Keratinocyte (primary cell): ENCODE measurements around the gene TIMM23. TPM values are rescaled to one million over a fixed set of nuclear protein-coding genes. Genes with fewer than 3 reads are reported as not detected.
"Not testable (repeated sequence)": the region's sequence is repeated elsewhere in the genome, so short reads cannot be mapped to it uniquely, and the experiment has no call there.

ENCODE experiments used
- DNase-seq: peaks from one replicate; pipeline ENCODE4 v3.0.0-alpha.2; 2011; ENCODE audit warnings: low read depth, missing footprints, low spot score
- FAIRE-seq: peaks from 2 replicates; lab custom pipeline; 2011; peaks lifted over from hg19 to GRCh38; lab: Jason Lieb, UNC
- H2AFZ ChIP-seq: 2 replicates; pipeline ENCODE4 v1.6.0; 2012; ENCODE audit warnings: low read length, control low read depth, inconsistent platforms; ENCODE audit not compliant: control insufficient read depth
- H3K27ac ChIP-seq: 2 replicates; pipeline ENCODE4 v1.5.1; 2011; ENCODE audit warnings: low read length; ENCODE audit not compliant: control insufficient read depth, insufficient read depth
- H3K27me3 ChIP-seq: 3 replicates; pipeline ENCODE4 v1.6.0; 2011; ENCODE audit warnings: low read length; ENCODE audit not compliant: control insufficient read depth, insufficient read depth; ENCODE audit errors: extremely low read depth
- H3K36me3 ChIP-seq, 2 experiments: 2 replicates in 1 of 2; 3 replicates in 1 of 2; pipeline ENCODE4 v1.5.1; 2011; ENCODE audit warnings: low read length in 2 of 2, mild to moderate bottlenecking in 1 of 2; ENCODE audit not compliant: control insufficient read depth in 2 of 2, insufficient read depth in 2 of 2; ENCODE audit errors: extremely low read depth in 1 of 2
- H3K4me1 ChIP-seq: 3 replicates; pipeline ENCODE4 v1.5.1; 2011; ENCODE audit warnings: low read length; ENCODE audit not compliant: control insufficient read depth, insufficient read depth; ENCODE audit errors: extremely low read depth
- H3K4me2 ChIP-seq: 3 replicates; pipeline ENCODE4 v1.6.0; 2011; ENCODE audit warnings: low read depth, low read length; ENCODE audit not compliant: control insufficient read depth, insufficient read depth; ENCODE audit errors: extremely low read depth
- H3K4me3 ChIP-seq, 3 experiments: fragments of 200-600 bp in 1 of 3; sonication (generic) in 1 of 3; 2 replicates in 2 of 3; 3 replicates in 1 of 3; pipeline ENCODE4 v1.5.1; 2011 to 2016; ENCODE audit warnings: low read length in 3 of 3, mild to moderate bottlenecking in 3 of 3, control low read depth in 2 of 3, inconsistent platforms in 1 of 3, low read depth in 1 of 3, mixed read lengths in 1 of 3, mixed run types in 1 of 3, moderate library complexity in 1 of 3; ENCODE audit not compliant: control insufficient read depth in 2 of 3, insufficient read depth in 2 of 3; ENCODE audit errors: extremely low read depth in 1 of 3
- H3K79me2 ChIP-seq: 2 replicates; pipeline ENCODE4 v1.6.0; 2012; ENCODE audit warnings: low read length; ENCODE audit not compliant: control insufficient read depth, insufficient read depth
- H3K9ac ChIP-seq: 3 replicates; pipeline ENCODE4 v1.6.0; 2011; ENCODE audit warnings: low read length; ENCODE audit not compliant: control insufficient read depth, insufficient read depth; ENCODE audit errors: extremely low read depth
- H3K9me1 ChIP-seq: 3 replicates; pipeline ENCODE4 v1.6.0; 2011; ENCODE audit warnings: low read length; ENCODE audit not compliant: control insufficient read depth, insufficient read depth; ENCODE audit errors: extremely low read depth
- H3K9me3 ChIP-seq: 2 replicates; pipeline ENCODE4 v1.5.1; 2012; ENCODE audit warnings: low read depth, low read length; ENCODE audit not compliant: control insufficient read depth
- H4K20me1 ChIP-seq: 3 replicates; pipeline ENCODE4 v1.6.0; 2011; ENCODE audit warnings: low read length; ENCODE audit not compliant: control insufficient read depth, insufficient read depth; ENCODE audit errors: extremely low read depth
- EZH2 ChIP-seq: IDR thresholded peaks from one replicate; pipeline ENCODE4 v1.6.1; 2012; ENCODE audit warnings: inconsistent platforms, mild to moderate bottlenecking, low read length, moderate library complexity
- dilution Hi-C: fragments of 300-500 bp; cut with MboI; formaldehyde crosslinking; loops from one replicate; pipeline ENCODE4 v1.7.0; 2020; ENCODE audit warnings: low sequenced_read_pairs; ENCODE audit not compliant: extremely low pct_ligation_motif_present
- polyA plus RNA-seq, 5 experiments: library from polyadenylated mRNA; depleted of rRNA in 3 of 5; stranded (reverse) in 3 of 5; stranded (forward) in 1 of 5; unstranded in 1 of 5; fragments of >200 nt; gene quantifications; 1 replicate in 1 of 5; 2 replicates in 3 of 5; 3 replicates in 1 of 5; pipeline versions ENCODE4 v1.2.1 to v1.2.3, GENCODE V29; 2011 to 2012; ENCODE audit warnings: missing spikeins in 2 of 5, low read depth in 1 of 5, low replicate concordance in 1 of 5
- TF ChIP-seq, protein P1 (sequence below), 3 experiments: IDR thresholded peaks in 1 of 3; conservative IDR thresholded peaks in 1 of 3; optimal IDR thresholded peaks in 1 of 3; 2 replicates in 2 of 3; 3 replicates in 1 of 3; pipeline versions ENCODE3 to v1.5.1; 2011; ENCODE audit warnings: low read length in 3 of 3, mild to moderate bottlenecking in 3 of 3, moderate library complexity in 2 of 3, control low read depth in 1 of 3, inconsistent platforms in 1 of 3; ENCODE audit not compliant: insufficient read depth in 2 of 3; ENCODE audit errors: extremely low read depth in 1 of 3

The TIMM23 gene
- polyA plus RNA-seq, 1 donor (not counting 4 experiments of a cell fraction or from before 2014, with no cell fraction given), result 172 TPM

DNA sequence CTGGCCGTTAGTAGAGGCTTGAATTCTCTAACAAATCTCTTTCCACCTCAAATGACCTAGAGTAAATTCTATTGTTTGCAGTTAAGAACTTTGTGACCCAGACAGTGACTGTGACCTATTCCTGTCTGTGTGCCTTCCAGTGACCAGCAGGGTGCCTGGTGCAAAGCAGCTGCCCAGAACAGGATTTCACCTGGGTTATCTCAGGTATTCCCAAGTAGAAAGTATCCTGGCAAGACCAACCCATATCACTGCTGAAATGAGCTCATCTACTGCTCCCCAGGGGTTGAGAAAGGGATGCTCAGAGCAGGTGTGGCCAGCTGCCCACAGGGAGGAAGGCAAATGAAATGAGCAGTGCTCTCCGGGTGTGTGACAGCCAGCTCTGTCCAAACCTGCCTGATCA is 75.9 kb downstream of the TIMM23 start:
- FAIRE-seq (no peak), DNase-seq (no peak)
- no peaks in the 10 kb centered on the region for H3K9me1 ChIP-seq

DNA sequence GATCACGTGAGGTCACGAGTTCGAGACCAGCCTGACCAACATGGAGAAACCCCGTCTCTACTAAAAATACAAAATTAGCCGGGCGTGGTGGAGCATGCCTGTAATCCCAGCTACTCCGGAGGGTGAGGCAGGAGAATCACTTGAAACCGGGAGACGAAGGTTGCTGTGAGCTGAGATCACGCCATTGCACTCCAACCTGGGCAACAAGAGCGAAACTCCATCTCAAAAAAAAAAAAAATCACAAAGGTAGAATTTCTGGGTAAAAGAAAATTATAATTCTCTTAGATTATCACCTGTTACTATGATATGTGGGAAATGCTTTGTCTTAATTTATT is 77.2 kb downstream of the TIMM23 start:
- H3K36me3 ChIP-seq, H2AFZ ChIP-seq, FAIRE-seq, H3K79me2 ChIP-seq, H3K27me3 ChIP-seq, H3K27ac ChIP-seq, H3K9me1 ChIP-seq, H3K9me3 ChIP-seq, H3K4me1 ChIP-seq, H4K20me1 ChIP-seq, DNase-seq, H3K4me3 ChIP-seq, H3K9ac ChIP-seq, H3K4me2 ChIP-seq, dilution Hi-C loops: not testable (repeated sequence)

More for the DNA sequence above, 75.9 kb downstream of the TIMM23 start:
- no peak overlapping the region for H3K9ac ChIP-seq
- TF ChIP-seq EZH2, result no peak
- TF ChIP-seq, protein P1, sequence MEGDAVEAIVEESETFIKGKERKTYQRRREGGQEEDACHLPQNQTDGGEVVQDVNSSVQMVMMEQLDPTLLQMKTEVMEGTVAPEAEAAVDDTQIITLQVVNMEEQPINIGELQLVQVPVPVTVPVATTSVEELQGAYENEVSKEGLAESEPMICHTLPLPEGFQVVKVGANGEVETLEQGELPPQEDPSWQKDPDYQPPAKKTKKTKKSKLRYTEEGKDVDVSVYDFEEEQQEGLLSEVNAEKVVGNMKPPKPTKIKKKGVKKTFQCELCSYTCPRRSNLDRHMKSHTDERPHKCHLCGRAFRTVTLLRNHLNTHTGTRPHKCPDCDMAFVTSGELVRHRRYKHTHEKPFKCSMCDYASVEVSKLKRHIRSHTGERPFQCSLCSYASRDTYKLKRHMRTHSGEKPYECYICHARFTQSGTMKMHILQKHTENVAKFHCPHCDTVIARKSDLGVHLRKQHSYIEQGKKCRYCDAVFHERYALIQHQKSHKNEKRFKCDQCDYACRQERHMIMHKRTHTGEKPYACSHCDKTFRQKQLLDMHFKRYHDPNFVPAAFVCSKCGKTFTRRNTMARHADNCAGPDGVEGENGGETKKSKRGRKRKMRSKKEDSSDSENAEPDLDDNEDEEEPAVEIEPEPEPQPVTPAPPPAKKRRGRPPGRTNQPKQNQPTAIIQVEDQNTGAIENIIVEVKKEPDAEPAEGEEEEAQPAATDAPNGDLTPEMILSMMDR (optimal IDR thresholded peaks at IDR 0.05 in 1 of 3, IDR thresholded peaks at IDR 0.05 in 1 of 3, conservative IDR thresholded peaks at IDR 0.05 in 1 of 3; ENCODE audit: extremely low read depth in 1 of 3, insufficient read depth in 2 of 3, low read length in 3 of 3), result no peak
- H3K4me1 ChIP-seq, result no peaks in the 10 kb centered on the region
- dilution Hi-C loops, result no loop called here
- no peaks in the 10 kb centered on the region for H3K27me3 ChIP-seq
- H3K36me3 ChIP-seq, result no peaks in the 10 kb centered on the region
- no peak overlapping the region for H3K4me2 ChIP-seq
- H3K79me2 ChIP-seq, result no peaks in the 10 kb centered on the region
- no peaks in the 10 kb centered on the region for H3K9me3 ChIP-seq
- H3K27ac ChIP-seq, result no peak overlapping the region
- no peak overlapping the region for H3K4me3 ChIP-seq
- no peaks in the 10 kb centered on the region for H4K20me1 ChIP-seq
- H2AFZ ChIP-seq, result no peak overlapping the region

DNA sequence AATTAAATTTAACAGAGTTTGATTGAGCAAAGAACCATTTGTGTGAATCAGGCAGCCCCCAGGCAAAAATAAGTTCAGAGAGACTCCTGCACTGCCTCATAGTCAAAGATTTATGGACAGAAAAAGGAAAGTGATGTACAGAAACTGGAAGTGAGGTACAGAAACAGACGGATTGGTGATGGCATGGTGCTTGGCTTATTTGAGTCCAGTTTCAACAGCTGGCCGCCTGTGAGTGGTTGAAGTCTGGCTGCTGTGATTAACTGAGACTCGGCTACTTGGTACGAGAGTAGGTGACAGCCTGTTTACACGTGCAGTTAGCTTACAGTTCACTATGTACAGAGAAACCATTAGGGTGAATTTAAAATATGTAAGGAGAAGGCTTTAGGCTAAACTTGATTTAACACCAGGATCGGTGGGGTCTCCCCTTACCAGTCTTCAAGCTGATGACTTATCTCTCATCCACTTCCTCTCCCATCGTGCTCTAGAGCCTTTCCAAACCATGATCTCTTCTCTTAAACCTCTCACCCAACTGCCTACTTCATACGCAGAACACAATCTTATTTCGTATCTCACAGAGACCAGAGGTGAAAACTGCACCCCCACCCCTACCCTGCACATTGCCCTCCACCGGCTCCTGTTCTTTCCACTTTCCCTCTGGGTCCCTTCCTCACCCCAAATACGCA is 78.8 kb downstream of the TIMM23 start:
- FAIRE-seq, result no peak
- dilution Hi-C loops, result no loop called here
- H3K27ac ChIP-seq, result no peak overlapping the region
- H3K27me3 ChIP-seq, result no peaks in the 10 kb centered on the region
- H4K20me1 ChIP-seq, result no peaks in the 10 kb centered on the region
- no peaks in the 10 kb centered on the region for H3K36me3 ChIP-seq
- no peaks in the 10 kb centered on the region for H3K4me1 ChIP-seq
- no peaks in the 10 kb centered on the region for H3K9me3 ChIP-seq
- no peak for DNase-seq
- no peak for TF ChIP-seq EZH2
- TF ChIP-seq, protein P1 (optimal IDR thresholded peaks at IDR 0.05 in 1 of 3, IDR thresholded peaks at IDR 0.05 in 1 of 3, conservative IDR thresholded peaks at IDR 0.05 in 1 of 3; ENCODE audit: extremely low read depth in 1 of 3, insufficient read depth in 2 of 3, low read length in 3 of 3), result no peak
- no peaks in the 10 kb centered on the region for H3K9me1 ChIP-seq
- no peak overlapping the region for H3K9ac ChIP-seq
- H3K79me2 ChIP-seq, result no peaks in the 10 kb centered on the region
- H3K4me3 ChIP-seq, result no peak overlapping the region
- H3K4me2 ChIP-seq, result no peak overlapping the region
- no peak overlapping the region for H2AFZ ChIP-seq
